IPS DF 6.9 (cell line): Measurements from ENCODE around the gene RAB3IP.
"Not testable (repeated sequence)": the region's sequence is repeated elsewhere in the genome, so short reads cannot be mapped to it uniquely, and the experiment has no call there.

Experiments
- DNase-seq: peaks from one replicate; pipeline ENCODE4 v3.0.0-alpha.2; 2013; ENCODE audit warnings: low read depth, low spot score
- H3K27ac ChIP-seq: one replicate; pipeline ENCODE4 v1.5.1; 2013; ENCODE audit warnings: low read length, control low read depth
- H3K27me3 ChIP-seq: 2 replicates; pipeline ENCODE4 v1.6.1; 2013; ENCODE audit warnings: mild to moderate bottlenecking, low read length; ENCODE audit not compliant: control insufficient read depth, insufficient read depth
- H3K36me3 ChIP-seq: 2 replicates; pipeline ENCODE4 v1.6.1; 2013; ENCODE audit warnings: low read length; ENCODE audit not compliant: control insufficient read depth, insufficient read depth
- H3K4me1 ChIP-seq: 2 replicates; pipeline ENCODE4 v1.6.1; 2013; ENCODE audit warnings: low read length; ENCODE audit not compliant: control insufficient read depth, insufficient read depth
- H3K4me3 ChIP-seq: 2 replicates; pipeline ENCODE4 v1.5.1; 2013; ENCODE audit warnings: mild to moderate bottlenecking, low read length
- H3K9me3 ChIP-seq: 2 replicates; pipeline ENCODE4 v1.6.1; 2013; ENCODE audit warnings: low read length, inconsistent platforms; ENCODE audit not compliant: control insufficient read depth, insufficient read depth
- WGBS: extraction: QIAGEN DNeasy Blood & Tissue Kit; methylation state at CpG from one replicate; pipeline ENCODE4 v1.1.7; 2013; ENCODE audit warnings: mixed read lengths, missing lambda C conversion rate; ENCODE audit not compliant: insufficient read length, insufficient coverage; 5-methylcytosine and 5-hydroxymethylcytosine counted together

RAB3IP gene

GRCh38 chr12:69756088-69756755, 17.6 kb downstream of the RAB3IP start:
- H3K27me3 ChIP-seq = no peaks in the 10 kb centered on the region
- no CpG with 5 or more reads among the region's 6 CpGs for WGBS
- no peak overlapping the region for H3K4me3 ChIP-seq
- no peaks in the 10 kb centered on the region for H3K36me3 ChIP-seq
- no peak for DNase-seq
- no peaks in the 10 kb centered on the region for H3K4me1 ChIP-seq
- H3K9me3 ChIP-seq = no peaks in the 10 kb centered on the region; the same call in 1 of the 2 replicates
- H3K27ac ChIP-seq = no peak overlapping the region

GRCh38 chr12:69758105-69758504, 19.4 kb downstream of the RAB3IP start:
- Histone ChIP-seq H3K27me3 (no peaks in the 10 kb centered on the region), H3K36me3 (no peaks in the 10 kb centered on the region), H3K4me3 (no peak overlapping the region), H3K9me3 (no peaks in the 10 kb centered on the region; the same call in 1 of the 2 replicates), H3K4me1 (no peaks in the 10 kb centered on the region), H3K27ac (no peak overlapping the region)
- no peak for DNase-seq
- WGBS = no CpG with 5 or more reads among the region's 2 CpGs

- H3K4me1 ChIP-seq, H3K9me3 ChIP-seq, H3K27me3 ChIP-seq, H3K4me3 ChIP-seq, H3K36me3 ChIP-seq, DNase-seq, H3K27ac ChIP-seq: not testable (repeated sequence)
- no CpG with 5 or more reads among the region's 39 CpGs for WGBS
Observed at GRCh38 chr12:69759581-69759980, 20.9 kb downstream of the RAB3IP start.

- WGBS = no CpG with 5 or more reads among the region's 3 CpGs
- no peak for DNase-seq
- peaks cover 8% of the 10 kb centered on the region for H3K9me3 ChIP-seq
Observed at GRCh38 chr12:69765515-69765914, 26.9 kb downstream of the RAB3IP start.

GRCh38 chr12:69766260-69766659, 27.6 kb downstream of the RAB3IP start:
- Histone ChIP-seq H3K9me3 (peaks cover 9% of the 10 kb centered on the region), H3K4me1 (no peaks in the 10 kb centered on the region), H3K27me3 (no peaks in the 10 kb centered on the region), H3K4me3 (no peak overlapping the region), H3K27ac (no peak overlapping the region), H3K36me3 (peaks cover 11% of the 10 kb centered on the region)
- WGBS = no CpG with 5 or more reads among the region's 6 CpGs
- DNase-seq = no peak

More at GRCh38 chr12:69765515-69765914, 26.9 kb downstream of the RAB3IP start:
- H3K4me3 ChIP-seq = no peak overlapping the region
- no peaks in the 10 kb centered on the region for H3K27me3 ChIP-seq
- H3K36me3 ChIP-seq = peaks cover 11% of the 10 kb centered on the region
- no peaks in the 10 kb centered on the region for H3K4me1 ChIP-seq
- no peak overlapping the region for H3K27ac ChIP-seq

- no peak overlapping the region for H3K27ac ChIP-seq
Observed at GRCh38 chr12:69779928-69780327, 41.3 kb downstream of the RAB3IP start.

GRCh38 chr12:69783365-69783764, 44.7 kb downstream of the RAB3IP start:
- H3K27ac ChIP-seq = no peak overlapping the region
- no peaks in the 10 kb centered on the region for H3K36me3 ChIP-seq
- H3K4me3 ChIP-seq = no peak overlapping the region
- no peaks in the 10 kb centered on the region for H3K9me3 ChIP-seq
- H3K4me1 ChIP-seq = no peaks in the 10 kb centered on the region
- no peak for DNase-seq
- WGBS = no CpG with 5 or more reads among the region's 6 CpGs
- no peaks in the 10 kb centered on the region for H3K27me3 ChIP-seq

More at GRCh38 chr12:69779928-69780327, 41.3 kb downstream of the RAB3IP start:
- no CpG with 5 or more reads among the region's 7 CpGs for WGBS
- Histone ChIP-seq H3K4me3 (no peak overlapping the region), H3K36me3 (no peaks in the 10 kb centered on the region), H3K4me1 (no peaks in the 10 kb centered on the region), H3K27me3 (no peaks in the 10 kb centered on the region), H3K9me3 (no peaks in the 10 kb centered on the region)
- peak; percentile 63 for DNase-seq

GRCh38 chr12:69789351-69789750, 50.7 kb downstream of the RAB3IP start:
- Histone ChIP-seq H3K9me3 (no peaks in the 10 kb centered on the region), H3K4me3 (no peak overlapping the region), H3K36me3 (no peaks in the 10 kb centered on the region), H3K27ac (no peak overlapping the region), H3K4me1 (no peaks in the 10 kb centered on the region), H3K27me3 (no peaks in the 10 kb centered on the region)
- no peak for DNase-seq

GRCh38 chr12:69792533-69792932, 53.9 kb downstream of the RAB3IP start:
- Histone ChIP-seq H3K27me3 (no peaks in the 10 kb centered on the region), H3K36me3 (no peaks in the 10 kb centered on the region; the same call in 1 of the 2 replicates), H3K27ac (no peak overlapping the region), H3K4me1 (no peaks in the 10 kb centered on the region), H3K9me3 (no peaks in the 10 kb centered on the region), H3K4me3 (no peak overlapping the region)
- DNase-seq = no peak
- WGBS = 100% methylated on average over 1 of the region's 2 CpGs

- H3K36me3 ChIP-seq, H3K27me3 ChIP-seq, H3K9me3 ChIP-seq, DNase-seq, H3K4me3 ChIP-seq, H3K4me1 ChIP-seq, H3K27ac ChIP-seq: not testable (repeated sequence)
- no CpG with 5 or more reads among the region's 62 CpGs for WGBS
Observed at GRCh38 chr12:69807101-69807897, 68.6 kb downstream of the RAB3IP start.
